Sigmoid colon (tissue), 4 donors: ENCODE data around the gene NDUFA6.

Experiments
- CTCF ChIP-seq, 4 experiments: fragments of 450-650 bp in 3 of 4; fragments of 200-600 bp in 1 of 4; IDR thresholded peaks; one replicate each; pipeline ENCODE4 v1.5.1; 2016 to 2019; ENCODE audit warnings: antibody characterized with exemption in 4 of 4, mild to moderate bottlenecking in 3 of 4, moderate library complexity in 2 of 4
- EP300 ChIP-seq, 4 donors: sonication (generic); formaldehyde crosslinking; IDR thresholded peaks; one replicate each; pipeline ENCODE4 v1.6.1; 2017; ENCODE audit warnings: antibody characterized with exemption in 4 of 4
- POLR2A ChIP-seq, 2 donors: fragments of 450-650 bp; IDR thresholded peaks; one replicate each; pipeline ENCODE4 v1.6.1; 2016; ENCODE audit warnings: antibody characterized with exemption in 2 of 2, mild to moderate bottlenecking in 2 of 2, moderate library complexity in 2 of 2
- POLR2AphosphoS5 ChIP-seq, 4 donors: sonication (generic); formaldehyde crosslinking; IDR thresholded peaks; one replicate each; pipeline ENCODE4 v1.6.1; 2017; ENCODE audit warnings: antibody characterized with exemption in 4 of 4

- no peak for TF ChIP-seq POLR2AphosphoS5 (IDR thresholded peaks at IDR 0.05)
- no peak for TF ChIP-seq CTCF (IDR thresholded peaks at IDR 0.05)
- no peak for TF ChIP-seq POLR2A (IDR thresholded peaks at IDR 0.05)
- TF ChIP-seq EP300 (IDR thresholded peaks at IDR 0.05) = no peak
These were observed 51.3 kb downstream of the NDUFA6 start for GRCh38 chr22:42039271-42039670.
